ENCODE data around the gene SYNGR3. TPM values are rescaled to one million over a fixed set of nuclear protein-coding genes. Genes with fewer than 3 reads are reported as not detected.

The SYNGR3 gene
- total and polyA plus RNA-seq, 2 of the 13 experiments (the other 11 are each of a cell fraction or from before 2014, with no cell fraction given), result 0.97 to 5.7 TPM

DNA sequence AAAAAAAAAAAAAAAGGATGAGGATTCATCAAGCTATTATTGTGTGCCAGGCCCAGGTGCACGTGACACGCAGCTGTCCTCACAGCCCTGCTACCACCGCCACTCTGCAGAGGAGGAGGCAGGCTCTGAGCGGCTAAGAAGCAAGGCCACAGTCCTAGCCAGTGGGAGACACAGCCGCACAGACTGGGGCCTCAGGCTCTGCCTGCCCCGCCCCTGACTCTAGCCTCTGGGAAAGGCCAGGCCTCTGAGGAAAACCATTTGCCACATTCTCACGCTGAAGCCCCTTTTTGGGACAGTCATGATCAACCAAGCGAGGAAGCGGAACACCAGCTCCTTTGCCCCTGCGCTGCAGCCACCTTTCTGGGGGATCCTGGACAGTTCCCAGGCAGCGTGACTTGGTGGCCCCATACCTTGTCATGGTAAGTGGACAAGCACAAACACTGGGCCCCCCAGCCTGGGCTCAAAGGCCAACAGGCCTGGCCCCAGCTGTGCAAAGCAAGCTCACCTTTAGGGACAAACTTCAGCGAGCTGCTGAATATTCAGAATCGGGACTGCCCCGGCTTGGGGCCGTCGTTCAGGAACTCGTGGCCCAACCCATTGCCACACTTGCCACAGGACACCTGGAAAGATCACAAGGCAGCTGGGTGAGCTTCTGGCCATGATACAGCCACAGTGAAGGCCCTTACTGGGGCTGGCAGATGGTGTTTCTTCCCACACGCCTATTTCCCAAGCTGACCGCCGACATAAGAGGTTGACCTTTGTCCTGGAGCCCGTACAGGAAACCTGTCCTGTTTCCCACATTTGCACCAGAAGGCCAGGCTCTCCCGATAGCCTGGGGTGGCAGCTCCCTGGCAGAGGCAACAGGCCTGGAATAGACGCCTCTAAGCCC lies 49.3 kb upstream of the SYNGR3 start (continued):
- TF ChIP-seq FOSL2 (CRISPR knock-in tag; IDR thresholded peaks at IDR 0.05) (peak; percentile 63), AHR (CRISPR knock-in tag; IDR thresholded peaks at IDR 0.05) (no peak), TMF1 (CRISPR knock-in tag; IDR thresholded peaks at IDR 0.05; ENCODE audit: low read depth) (peak; percentile 25; the same call in 1 of the 2 replicates), TBX3 (IDR thresholded peaks at IDR 0.05; ENCODE audit: borderline replicate concordance) (no peak; the same call in 1 of the 2 replicates), CCDC6 (CRISPR knock-in tag; IDR thresholded peaks at IDR 0.05) (peak; percentile 80; the same call in 1 of the 2 replicates), ZNF703 (CRISPR knock-in tag; IDR thresholded peaks at IDR 0.05; ENCODE audit: borderline replicate concordance) (no peak), KMT2B (CRISPR knock-in tag; IDR thresholded peaks at IDR 0.05) (no peak; the same call in 1 of the 2 replicates), ZBTB7B (CRISPR knock-in tag; IDR thresholded peaks at IDR 0.05) (peak; percentile 92), MAFK (conservative IDR thresholded peaks at IDR 0.05 in 1 of 2, IDR thresholded peaks at IDR 0.05 in 1 of 2; ENCODE audit: low read length in 2 of 2) (no peak), NFRKB (IDR thresholded peaks at IDR 0.05) (no peak), ZNF101 (CRISPR knock-in tag; IDR thresholded peaks at IDR 0.05; ENCODE audit: borderline replicate concordance, low read depth) (no peak; the same call in 1 of the 2 replicates), REL (CRISPR knock-in tag; conservative IDR thresholded peaks at IDR 0.05) (peak; percentile 81), ZNF557 (CRISPR knock-in tag; IDR thresholded peaks at IDR 0.05) (no peak), GFI1 (CRISPR knock-in tag; IDR thresholded peaks at IDR 0.05; ENCODE audit: borderline replicate concordance) (no peak), HNRNPLL (IDR thresholded peaks at IDR 0.05; ENCODE audit: low read depth, low read length, poor library complexity, severe bottlenecking) (peak; percentile 34), ZFP36 (IDR thresholded peaks at IDR 0.05; ENCODE audit: borderline replicate concordance, low read depth, low read length, partially characterized antibody) (no peak)
- TF ChIP-seq, protein P1, sequence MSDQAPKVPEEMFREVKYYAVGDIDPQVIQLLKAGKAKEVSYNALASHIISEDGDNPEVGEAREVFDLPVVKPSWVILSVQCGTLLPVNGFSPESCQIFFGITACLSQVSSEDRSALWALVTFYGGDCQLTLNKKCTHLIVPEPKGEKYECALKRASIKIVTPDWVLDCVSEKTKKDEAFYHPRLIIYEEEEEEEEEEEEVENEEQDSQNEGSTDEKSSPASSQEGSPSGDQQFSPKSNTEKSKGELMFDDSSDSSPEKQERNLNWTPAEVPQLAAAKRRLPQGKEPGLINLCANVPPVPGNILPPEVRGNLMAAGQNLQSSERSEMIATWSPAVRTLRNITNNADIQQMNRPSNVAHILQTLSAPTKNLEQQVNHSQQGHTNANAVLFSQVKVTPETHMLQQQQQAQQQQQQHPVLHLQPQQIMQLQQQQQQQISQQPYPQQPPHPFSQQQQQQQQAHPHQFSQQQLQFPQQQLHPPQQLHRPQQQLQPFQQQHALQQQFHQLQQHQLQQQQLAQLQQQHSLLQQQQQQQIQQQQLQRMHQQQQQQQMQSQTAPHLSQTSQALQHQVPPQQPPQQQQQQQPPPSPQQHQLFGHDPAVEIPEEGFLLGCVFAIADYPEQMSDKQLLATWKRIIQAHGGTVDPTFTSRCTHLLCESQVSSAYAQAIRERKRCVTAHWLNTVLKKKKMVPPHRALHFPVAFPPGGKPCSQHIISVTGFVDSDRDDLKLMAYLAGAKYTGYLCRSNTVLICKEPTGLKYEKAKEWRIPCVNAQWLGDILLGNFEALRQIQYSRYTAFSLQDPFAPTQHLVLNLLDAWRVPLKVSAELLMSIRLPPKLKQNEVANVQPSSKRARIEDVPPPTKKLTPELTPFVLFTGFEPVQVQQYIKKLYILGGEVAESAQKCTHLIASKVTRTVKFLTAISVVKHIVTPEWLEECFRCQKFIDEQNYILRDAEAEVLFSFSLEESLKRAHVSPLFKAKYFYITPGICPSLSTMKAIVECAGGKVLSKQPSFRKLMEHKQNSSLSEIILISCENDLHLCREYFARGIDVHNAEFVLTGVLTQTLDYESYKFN (CRISPR knock-in tag; conservative IDR thresholded peaks at IDR 0.05), result peak; percentile 100
- TF ChIP-seq, protein P2, sequence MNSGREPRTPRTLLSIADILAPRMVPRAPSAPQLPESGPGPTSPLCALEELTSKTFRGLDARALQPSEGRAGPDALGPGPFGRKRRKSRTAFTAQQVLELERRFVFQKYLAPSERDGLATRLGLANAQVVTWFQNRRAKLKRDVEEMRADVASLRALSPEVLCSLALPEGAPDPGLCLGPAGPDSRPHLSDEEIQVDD (CRISPR knock-in tag; IDR thresholded peaks at IDR 0.05; ENCODE audit: borderline replicate concordance), result no peak
- TF ChIP-seq, protein P3, sequence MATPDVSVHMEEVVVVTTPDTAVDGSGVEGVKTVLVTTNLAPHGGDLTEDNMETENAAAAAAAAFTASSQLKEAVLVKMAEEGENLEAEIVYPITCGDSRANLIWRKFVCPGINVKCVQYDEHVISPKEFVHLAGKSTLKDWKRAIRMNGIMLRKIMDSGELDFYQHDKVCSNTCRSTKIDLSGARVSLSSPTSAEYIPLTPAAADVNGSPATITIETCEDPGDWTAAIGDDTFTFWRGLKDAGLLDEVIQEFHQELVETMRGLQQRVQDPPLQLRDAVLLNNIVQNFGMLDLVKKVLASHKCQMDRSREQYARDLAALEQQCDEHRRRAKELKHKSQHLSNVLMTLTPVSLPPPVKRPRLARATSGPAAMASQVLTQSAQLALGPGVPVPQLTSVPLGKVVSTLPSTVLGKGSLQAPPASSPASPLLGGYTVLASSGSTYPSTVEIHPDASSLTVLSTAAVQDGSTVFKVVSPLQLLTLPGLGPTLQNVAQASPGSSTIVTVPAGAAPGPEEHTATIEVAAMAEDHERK (CRISPR knock-in tag; IDR thresholded peaks at IDR 0.05; ENCODE audit: low read depth), result no peak
- TF ChIP-seq, protein P4, sequence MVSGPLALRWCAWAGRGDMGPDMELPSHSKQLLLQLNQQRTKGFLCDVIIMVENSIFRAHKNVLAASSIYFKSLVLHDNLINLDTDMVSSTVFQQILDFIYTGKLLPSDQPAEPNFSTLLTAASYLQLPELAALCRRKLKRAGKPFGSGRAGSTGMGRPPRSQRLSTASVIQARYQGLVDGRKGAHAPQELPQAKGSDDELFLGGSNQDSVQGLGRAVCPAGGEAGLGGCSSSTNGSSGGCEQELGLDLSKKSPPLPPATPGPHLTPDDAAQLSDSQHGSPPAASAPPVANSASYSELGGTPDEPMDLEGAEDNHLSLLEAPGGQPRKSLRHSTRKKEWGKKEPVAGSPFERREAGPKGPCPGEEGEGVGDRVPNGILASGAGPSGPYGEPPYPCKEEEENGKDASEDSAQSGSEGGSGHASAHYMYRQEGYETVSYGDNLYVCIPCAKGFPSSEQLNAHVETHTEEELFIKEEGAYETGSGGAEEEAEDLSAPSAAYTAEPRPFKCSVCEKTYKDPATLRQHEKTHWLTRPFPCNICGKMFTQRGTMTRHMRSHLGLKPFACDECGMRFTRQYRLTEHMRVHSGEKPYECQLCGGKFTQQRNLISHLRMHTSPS (CRISPR knock-in tag; IDR thresholded peaks at IDR 0.05; ENCODE audit: low read depth), result peak; percentile 10

All from HepG2 (cell line).